Keratinocyte (primary cell): ENCODE data around the gene AIRE.

Source experiments
- CTCF ChIP-seq, 3 experiments: IDR thresholded peaks in 1 of 3; conservative IDR thresholded peaks in 1 of 3; optimal IDR thresholded peaks in 1 of 3; 2 replicates in 2 of 3; 3 replicates in 1 of 3; pipeline versions ENCODE3 to v1.5.1; 2011; ENCODE audit warnings: low read length in 3 of 3, mild to moderate bottlenecking in 3 of 3, moderate library complexity in 2 of 3, control low read depth in 1 of 3, inconsistent platforms in 1 of 3; ENCODE audit not compliant: insufficient read depth in 2 of 3; ENCODE audit errors: extremely low read depth in 1 of 3
- EZH2 ChIP-seq: IDR thresholded peaks from one replicate; pipeline ENCODE4 v1.6.1; 2012; ENCODE audit warnings: inconsistent platforms, mild to moderate bottlenecking, low read length, moderate library complexity

- TF ChIP-seq CTCF (optimal IDR thresholded peaks at IDR 0.05 in 1 of 3, IDR thresholded peaks at IDR 0.05 in 1 of 3, conservative IDR thresholded peaks at IDR 0.05 in 1 of 3; ENCODE audit: extremely low read depth in 1 of 3, insufficient read depth in 2 of 3, low read length in 3 of 3): no peak
- TF ChIP-seq EZH2: no peak
Measured at GRCh38 chr21:44263768-44264167, 21.9 kb upstream of the AIRE start.
